ENCODE data around the gene EIF2B4. TPM values are rescaled to one million over a fixed set of nuclear protein-coding genes. Genes with fewer than 3 reads are reported as not detected.

The EIF2B4 gene
- total RNA-seq, 1 donor from 2014 or later = 18.3 TPM

GRCh38 chr2:27315122-27315521 lies 55.0 kb downstream of the EIF2B4 start:
- Histone ChIP-seq H3K9me3 (ENCODE audit: control insufficient read depth in 3 of 3, low read length in 3 of 3) (no peaks in the 10 kb centered on the region), H3K36me3 (ENCODE audit: control insufficient read depth in 3 of 3, insufficient read depth in 3 of 3, low read length in 3 of 3) (peaks cover 0 to 5% (median 0%) of the 10 kb centered on the region in 3 donors), H3K4me1 (ENCODE audit: control insufficient read depth in 3 of 3, insufficient read depth in 3 of 3, low read length in 3 of 3) (peaks cover 10 to 35% (median 33%) of the 10 kb centered on the region in 3 donors), H3K9ac (ENCODE audit: low read depth in 1 of 3, low read length in 3 of 3) (no peak overlapping the region), H3K4me3 (ENCODE audit: low read length in 3 of 3) (no peak overlapping the region), H3K27ac (ENCODE audit: low read depth, low read length) (no peak overlapping the region), H3K27me3 (ENCODE audit: control insufficient read depth in 3 of 3, insufficient read depth in 3 of 3, low read length in 3 of 3) (no peaks in the 10 kb centered on the region)

GRCh38 chr2:27314709-27315108 lies 55.4 kb downstream of the EIF2B4 start:
- Histone ChIP-seq H3K27ac (ENCODE audit: low read depth, low read length) (no peak overlapping the region), H3K4me1 (ENCODE audit: control insufficient read depth in 3 of 3, insufficient read depth in 3 of 3, low read length in 3 of 3) (peaks cover 10 to 31% (median 30%) of the 10 kb centered on the region in 3 donors), H3K36me3 (ENCODE audit: control insufficient read depth in 3 of 3, insufficient read depth in 3 of 3, low read length in 3 of 3) (peaks cover 0 to 6% (median 2%) of the 10 kb centered on the region in 3 donors), H3K9ac (ENCODE audit: low read depth in 1 of 3, low read length in 3 of 3) (peak overlapping the region in 2 of 3 donors; percentile 19 to 50), H3K4me3 (ENCODE audit: low read length in 3 of 3) (no peak overlapping the region), H3K9me3 (ENCODE audit: control insufficient read depth in 3 of 3, low read length in 3 of 3) (no peaks in the 10 kb centered on the region), H3K27me3 (ENCODE audit: control insufficient read depth in 3 of 3, insufficient read depth in 3 of 3, low read length in 3 of 3) (no peaks in the 10 kb centered on the region)

Other genes with a start within 250 kb of the EIF2B4 start
- not detected for gene ABHD1, start 246.5 kb downstream of the EIF2B4 start, total RNA-seq
- 14.1 TPM for gene PREB, start 235.7 kb downstream of the EIF2B4 start, total RNA-seq
- not detected for gene PRR30, start 230.9 kb downstream of the EIF2B4 start, total RNA-seq
- gene TCF23, start 221.3 kb downstream of the EIF2B4 start, total RNA-seq = 0.52 TPM
- 172 TPM for gene ATRAID, start 158.3 kb downstream of the EIF2B4 start, total RNA-seq
- gene SLC5A6, start 158.1 kb downstream of the EIF2B4 start, total RNA-seq = 7.8 TPM
- gene CAD, start 153.0 kb downstream of the EIF2B4 start, total RNA-seq = 28.2 TPM
- gene SLC30A3, start 107.3 kb downstream of the EIF2B4 start, total RNA-seq = 0.52 TPM
- gene DNAJC5G, start 94.9 kb downstream of the EIF2B4 start, total RNA-seq = under 0.01 TPM
- 60.0 TPM for gene TRIM54, start 87.9 kb downstream of the EIF2B4 start, total RNA-seq
- gene UCN, start 61.9 kb downstream of the EIF2B4 start, total RNA-seq = 1.0 TPM
- 23.0 TPM for gene MPV17, start 47.2 kb downstream of the EIF2B4 start, total RNA-seq
- gene GTF3C2, start 13.6 kb downstream of the EIF2B4 start, total RNA-seq = 24.0 TPM
- 81.9 TPM for gene SNX17, start 278 bp upstream of the EIF2B4 start, total RNA-seq
- gene ZNF513, start 10.4 kb upstream of the EIF2B4 start, total RNA-seq = 7.3 TPM
- 42.8 TPM for gene PPM1G, start 39.3 kb upstream of the EIF2B4 start, total RNA-seq
- gene NRBP1, start 58.3 kb upstream of the EIF2B4 start, total RNA-seq = 81.4 TPM
- gene KRTCAP3, start 72.0 kb upstream of the EIF2B4 start, total RNA-seq = not detected
- 21.4 TPM for gene IFT172, start 119.4 kb upstream of the EIF2B4 start, total RNA-seq
- 5.2 TPM for gene FNDC4, start 124.9 kb upstream of the EIF2B4 start, total RNA-seq
- gene GCKR, start 126.5 kb upstream of the EIF2B4 start, total RNA-seq = not detected
- 23.5 TPM for gene ZNF512, start 212.7 kb upstream of the EIF2B4 start, total RNA-seq